WTC11 (cell line): Measurements from ENCODE around the gene GABARAPL2. TPM values are rescaled to one million over a fixed set of nuclear protein-coding genes. Genes with fewer than 3 reads are reported as not detected.
A peak's percentile ranks its signal among the peaks of the same experiment; 100 is the strongest.

Source experiments
- ATAC-seq: fragments of 200-7000 bp; cut with Tn5 transposase; 2 replicates; pipeline ENCODE4 v1.10.0; 2021; ENCODE audit warnings: mild to moderate bottlenecking, moderate library complexity
- CTCF ChIA-PET: fragments of 300-600 bp; sonication (Branson Sonifier 250); formaldehyde crosslinking; loops from one replicate; lab custom pipeline; 2021; ENCODE audit warnings: antibody characterized with exemption; lab: Charles Lee
- POLR2A ChIA-PET: fragments of 350-600 bp; sonication (Branson Sonifier 250); formaldehyde crosslinking; loops from one replicate; lab custom pipeline; 2021; ENCODE audit warnings: antibody characterized with exemption; lab: Charles Lee
- DNase-seq: peaks from one replicate; pipeline ENCODE4 v3.0.0; 2021; ENCODE audit warnings: low spot score
- H3K27ac Mint-ChIP-seq: 2 replicates; pipeline ENCODE4 v1.8.0; 2021; ENCODE audit warnings: mixed read lengths
- H3K27me3 Mint-ChIP-seq: 2 replicates; pipeline ENCODE4 v1.8.0; 2021; ENCODE audit warnings: low read depth, mild to moderate bottlenecking, moderate library complexity, mixed read lengths
- H3K36me3 Mint-ChIP-seq: 2 replicates; pipeline ENCODE4 v1.8.0; 2021; ENCODE audit warnings: mixed read lengths
- H3K4me1 Mint-ChIP-seq: 2 replicates; pipeline ENCODE4 v1.8.0; 2022; ENCODE audit warnings: mixed read lengths
- H3K4me3 Mint-ChIP-seq: 2 replicates; pipeline ENCODE4 v1.8.0; 2021; ENCODE audit warnings: mild to moderate bottlenecking, moderate library complexity, mixed read lengths
- H3K9me3 Mint-ChIP-seq: 2 replicates; pipeline ENCODE4 v1.8.0; 2021; ENCODE audit warnings: mixed read lengths
- CREB1 ChIP-seq: sonication (generic); formaldehyde crosslinking; IDR thresholded peaks from 2 replicates; pipeline ENCODE4 v1.8.0; 2023; ENCODE audit warnings: mild to moderate bottlenecking, missing genetic modification reagents
- CREM ChIP-seq: sonication (generic); formaldehyde crosslinking; IDR thresholded peaks from 2 replicates; pipeline ENCODE4 v1.8.1; 2022; ENCODE audit warnings: mild to moderate bottlenecking, missing genetic modification reagents, moderate library complexity
- FOXJ3 ChIP-seq: sonication (generic); formaldehyde crosslinking; IDR thresholded peaks from 2 replicates; pipeline ENCODE4 v1.9.0; 2021; ENCODE audit warnings: missing genetic modification reagents, mild to moderate bottlenecking, borderline replicate concordance
- FOXP1 ChIP-seq: sonication (generic); formaldehyde crosslinking; IDR thresholded peaks from 2 replicates; pipeline ENCODE4 v1.8.0; 2022; ENCODE audit warnings: missing genetic modification reagents, mild to moderate bottlenecking, moderate library complexity, borderline replicate concordance
- GABPB1 ChIP-seq: sonication (generic); formaldehyde crosslinking; IDR thresholded peaks from 2 replicates; pipeline ENCODE4 v1.8.1; 2023; ENCODE audit warnings: mild to moderate bottlenecking, missing genetic modification reagents
- HMGXB4 ChIP-seq: sonication (generic); formaldehyde crosslinking; IDR thresholded peaks from 2 replicates; pipeline ENCODE4 v1.8.1; 2023; ENCODE audit warnings: mild to moderate bottlenecking, moderate library complexity, missing genetic modification reagents
- IRF2 ChIP-seq: sonication (generic); formaldehyde crosslinking; IDR thresholded peaks from 2 replicates; pipeline ENCODE4 v1.8.0; 2022; ENCODE audit warnings: low read depth, missing genetic modification reagents, borderline replicate concordance
- MAX ChIP-seq: sonication (generic); formaldehyde crosslinking; IDR thresholded peaks from 2 replicates; pipeline ENCODE4 v1.8.0; 2022; ENCODE audit warnings: mild to moderate bottlenecking, missing genetic modification reagents
- RELA ChIP-seq: sonication (generic); formaldehyde crosslinking; IDR thresholded peaks from 2 replicates; pipeline ENCODE4 v1.8.1; 2022; ENCODE audit warnings: missing genetic modification reagents, mild to moderate bottlenecking, borderline replicate concordance
- TEAD1 ChIP-seq: sonication (generic); formaldehyde crosslinking; IDR thresholded peaks from 2 replicates; pipeline ENCODE4 v1.8.0; 2022; ENCODE audit warnings: mild to moderate bottlenecking, missing genetic modification reagents
- TEAD4 ChIP-seq: sonication (generic); formaldehyde crosslinking; IDR thresholded peaks from 2 replicates; pipeline ENCODE4 v1.8.0; 2022; ENCODE audit warnings: mild to moderate bottlenecking, missing genetic modification reagents
- ZBTB21 ChIP-seq: sonication (generic); formaldehyde crosslinking; IDR thresholded peaks from 2 replicates; pipeline ENCODE4 v1.8.1; 2023; ENCODE audit warnings: mild to moderate bottlenecking, missing genetic modification reagents, borderline replicate concordance
- ZNF416 ChIP-seq: fragments of 250-450 bp; sonication (Bioruptor Pico); IDR thresholded peaks from 2 replicates; pipeline ENCODE4 v1.9.0; 2021; ENCODE audit warnings: mild to moderate bottlenecking, inconsistent platforms
- ZNF512 ChIP-seq: sonication (generic); formaldehyde crosslinking; IDR thresholded peaks from 2 replicates; pipeline ENCODE4 v1.8.1; 2022; ENCODE audit warnings: missing genetic modification reagents, borderline replicate concordance
- total RNA-seq: library from RNA; stranded (reverse); gene quantifications from 3 replicates; pipeline ENCODE4 v1.2.3, GENCODE V29; 2021
- TF ChIP-seq, protein P1 (sequence below): fragments of 250-450 bp; sonication (Bioruptor Pico); IDR thresholded peaks from 2 replicates; pipeline ENCODE4 v1.9.0; 2021; ENCODE audit warnings: mild to moderate bottlenecking
- TF ChIP-seq, protein P2 (sequence below): sonication (generic); formaldehyde crosslinking; conservative IDR thresholded peaks from 2 replicates; pipeline ENCODE4 v1.8.1; 2023; ENCODE audit warnings: mild to moderate bottlenecking, low read depth, missing genetic modification reagents, moderate library complexity
- TF ChIP-seq, protein P3 (sequence below): sonication (generic); formaldehyde crosslinking; IDR thresholded peaks from 2 replicates; pipeline ENCODE4 v1.8.1; 2022; ENCODE audit warnings: mild to moderate bottlenecking, missing genetic modification reagents, moderate library complexity, borderline replicate concordance

GABARAPL2 gene
- total RNA-seq, 1 experiment from 2014 or later = 60.8 TPM

DNA sequence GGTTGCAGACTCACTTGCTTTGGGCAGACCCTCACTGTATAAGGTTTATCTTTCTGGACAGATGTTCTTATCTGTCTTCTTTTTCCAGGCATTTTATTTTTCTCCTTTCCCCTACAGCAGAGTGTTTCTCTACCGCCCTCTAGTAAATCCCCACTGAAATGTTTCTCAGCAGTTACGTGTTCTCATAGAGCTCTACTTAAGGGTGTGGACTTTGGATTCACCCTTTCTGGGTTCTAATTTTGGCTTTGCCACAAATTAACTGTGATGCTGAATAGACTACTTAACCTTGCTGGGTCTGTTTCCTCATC lies 54.9 kb downstream of the GABARAPL2 start:
- peaks cover 40% of the 10 kb centered on the region for H3K36me3 Mint-ChIP-seq
- TF ChIP-seq TEAD4 = no peak
- TF ChIP-seq FOXP1 (CRISPR knock-in tag) = no peak
- TF ChIP-seq FOXJ3 (CRISPR knock-in tag) = no peak
- TF ChIP-seq, all 79 proteins: peak for 0
- H3K9me3 Mint-ChIP-seq = no peaks in the 10 kb centered on the region
- H3K27ac Mint-ChIP-seq = peak overlapping the region; percentile 14; the same call in 1 of the 2 replicates
- peaks cover 15% of the 10 kb centered on the region for H3K4me1 Mint-ChIP-seq
- ATAC-seq (no peak), DNase-seq (no peak)
- POLR2A ChIA-PET = no interaction called here
- CTCF ChIA-PET = interaction anchor here (0.6 to 1.7 kb wide), 17 partner anchors 8 to 188 kb away, joined by 3 to 10 read pairs (median 4); partner anchors contain the start of genes CFDP1, CHST6, GABARAPL2 and KARS1
- no peaks in the 10 kb centered on the region for H3K27me3 Mint-ChIP-seq
- H3K4me3 Mint-ChIP-seq = peak overlapping the region; percentile 94; the same call in 1 of the 2 replicates

DNA sequence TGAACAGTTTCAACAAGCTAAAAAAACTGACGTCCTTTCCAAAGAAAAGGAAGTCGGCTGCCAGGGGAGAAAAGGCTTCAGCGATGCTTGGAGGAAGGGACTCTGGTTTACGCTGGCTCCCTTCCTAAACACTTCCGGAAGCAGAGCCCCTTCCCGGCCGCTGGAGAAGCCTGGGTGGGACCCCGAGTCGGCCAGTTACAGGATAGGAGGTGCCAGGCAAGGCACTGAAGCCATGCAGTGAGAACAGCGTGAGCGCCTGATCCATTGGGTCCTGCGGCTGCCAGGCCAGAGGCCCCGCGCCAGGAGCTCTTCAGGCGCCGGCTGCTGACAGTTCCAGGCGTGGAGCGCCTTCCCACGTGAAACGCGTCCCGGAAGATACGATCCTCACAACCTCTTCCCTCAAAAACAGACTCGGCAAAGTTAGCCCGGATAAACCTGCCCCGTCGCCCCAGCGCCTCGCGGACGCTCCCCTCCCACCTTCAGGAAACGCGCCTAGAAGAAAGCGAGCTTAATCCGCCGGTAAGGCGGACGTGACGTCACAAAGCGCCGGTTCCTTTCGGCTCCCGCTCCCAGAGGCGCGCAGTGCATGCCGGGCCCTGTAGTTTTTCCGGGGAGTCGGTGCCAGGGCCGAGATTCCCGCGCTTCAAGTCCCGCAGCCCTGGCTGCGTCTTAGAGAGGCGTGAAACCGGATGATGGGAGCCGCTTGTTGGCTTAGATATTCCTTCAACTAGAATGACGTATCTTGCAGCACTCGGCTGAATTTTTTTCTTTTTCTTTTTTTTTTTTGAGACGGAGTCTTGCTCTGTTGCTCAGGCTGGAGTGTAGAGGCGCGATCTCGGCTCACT lies 56.8 kb downstream of the GABARAPL2 start, which contains the start of gene ADAT1:
ADAT1 (minus strand) TSS at position 521 of the 845 bp plus-strand sequence. CDS start 2,482 bp downstream, outside the sequence.
- peak within 1 kb of the TSS; percentile 94 for H3K4me3 Mint-ChIP-seq
- ATAC-seq (peak; percentile 96), DNase-seq (peak; percentile 98)
- H3K4me1 Mint-ChIP-seq = peaks cover 15% of the 10 kb centered on the region
- H3K27ac Mint-ChIP-seq = peak within 1 kb of the TSS; percentile 96
- no peaks in the 10 kb centered on the region for H3K9me3 Mint-ChIP-seq
- ChIA-PET POLR2A (interaction anchor here (0.6 to 1.5 kb wide), 5 partner anchors 19 to 189 kb away, joined by 3 to 11 read pairs (median 4); partner anchors contain the start of genes CFDP1, KARS1 and TERF2IP), CTCF (interaction anchor here (0.6 to 1.8 kb wide), 12 partner anchors 25 to 642 kb away, joined by 3 to 23 read pairs (median 4); partner anchors contain the start of genes GABARAPL2, KARS1, TERF2IP and TMEM231)
- peaks cover 47% of the 10 kb centered on the region for H3K36me3 Mint-ChIP-seq
- H3K27me3 Mint-ChIP-seq = no peaks in the 10 kb centered on the region
- peak; percentile 29; the same call in 1 of the 2 replicates for TF ChIP-seq RELA
- TF ChIP-seq ZNF416 = 0 out of 2 replicates have a peak, but pooled peaks have one; percentile 36
- TF ChIP-seq HMGXB4 (CRISPR knock-in tag) = 0 out of 2 replicates have a peak, but pooled peaks have one; percentile 23
- peak; percentile 73; the same call in 1 of the 2 replicates for TF ChIP-seq MAX (CRISPR knock-in tag)
- TF ChIP-seq ZBTB21 = no peak; the same call in 1 of the 2 replicates
- TF ChIP-seq, protein P1, sequence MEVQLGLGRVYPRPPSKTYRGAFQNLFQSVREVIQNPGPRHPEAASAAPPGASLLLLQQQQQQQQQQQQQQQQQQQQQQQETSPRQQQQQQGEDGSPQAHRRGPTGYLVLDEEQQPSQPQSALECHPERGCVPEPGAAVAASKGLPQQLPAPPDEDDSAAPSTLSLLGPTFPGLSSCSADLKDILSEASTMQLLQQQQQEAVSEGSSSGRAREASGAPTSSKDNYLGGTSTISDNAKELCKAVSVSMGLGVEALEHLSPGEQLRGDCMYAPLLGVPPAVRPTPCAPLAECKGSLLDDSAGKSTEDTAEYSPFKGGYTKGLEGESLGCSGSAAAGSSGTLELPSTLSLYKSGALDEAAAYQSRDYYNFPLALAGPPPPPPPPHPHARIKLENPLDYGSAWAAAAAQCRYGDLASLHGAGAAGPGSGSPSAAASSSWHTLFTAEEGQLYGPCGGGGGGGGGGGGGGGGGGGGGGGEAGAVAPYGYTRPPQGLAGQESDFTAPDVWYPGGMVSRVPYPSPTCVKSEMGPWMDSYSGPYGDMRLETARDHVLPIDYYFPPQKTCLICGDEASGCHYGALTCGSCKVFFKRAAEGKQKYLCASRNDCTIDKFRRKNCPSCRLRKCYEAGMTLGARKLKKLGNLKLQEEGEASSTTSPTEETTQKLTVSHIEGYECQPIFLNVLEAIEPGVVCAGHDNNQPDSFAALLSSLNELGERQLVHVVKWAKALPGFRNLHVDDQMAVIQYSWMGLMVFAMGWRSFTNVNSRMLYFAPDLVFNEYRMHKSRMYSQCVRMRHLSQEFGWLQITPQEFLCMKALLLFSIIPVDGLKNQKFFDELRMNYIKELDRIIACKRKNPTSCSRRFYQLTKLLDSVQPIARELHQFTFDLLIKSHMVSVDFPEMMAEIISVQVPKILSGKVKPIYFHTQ = no peak
- 0 out of 2 replicates have a peak, but pooled peaks have one; percentile 44 for TF ChIP-seq CREB1 (CRISPR knock-in tag)
- no peak for TF ChIP-seq IRF2 (CRISPR knock-in tag)
- peak; percentile 61 for TF ChIP-seq TEAD1 (CRISPR knock-in tag)
- peak; percentile 85 for TF ChIP-seq GABPB1 (CRISPR knock-in tag)
- TF ChIP-seq, protein P2, sequence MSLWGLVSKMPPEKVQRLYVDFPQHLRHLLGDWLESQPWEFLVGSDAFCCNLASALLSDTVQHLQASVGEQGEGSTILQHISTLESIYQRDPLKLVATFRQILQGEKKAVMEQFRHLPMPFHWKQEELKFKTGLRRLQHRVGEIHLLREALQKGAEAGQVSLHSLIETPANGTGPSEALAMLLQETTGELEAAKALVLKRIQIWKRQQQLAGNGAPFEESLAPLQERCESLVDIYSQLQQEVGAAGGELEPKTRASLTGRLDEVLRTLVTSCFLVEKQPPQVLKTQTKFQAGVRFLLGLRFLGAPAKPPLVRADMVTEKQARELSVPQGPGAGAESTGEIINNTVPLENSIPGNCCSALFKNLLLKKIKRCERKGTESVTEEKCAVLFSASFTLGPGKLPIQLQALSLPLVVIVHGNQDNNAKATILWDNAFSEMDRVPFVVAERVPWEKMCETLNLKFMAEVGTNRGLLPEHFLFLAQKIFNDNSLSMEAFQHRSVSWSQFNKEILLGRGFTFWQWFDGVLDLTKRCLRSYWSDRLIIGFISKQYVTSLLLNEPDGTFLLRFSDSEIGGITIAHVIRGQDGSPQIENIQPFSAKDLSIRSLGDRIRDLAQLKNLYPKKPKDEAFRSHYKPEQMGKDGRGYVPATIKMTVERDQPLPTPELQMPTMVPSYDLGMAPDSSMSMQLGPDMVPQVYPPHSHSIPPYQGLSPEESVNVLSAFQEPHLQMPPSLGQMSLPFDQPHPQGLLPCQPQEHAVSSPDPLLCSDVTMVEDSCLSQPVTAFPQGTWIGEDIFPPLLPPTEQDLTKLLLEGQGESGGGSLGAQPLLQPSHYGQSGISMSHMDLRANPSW (CRISPR knock-in tag) = no peak
- TF ChIP-seq ZNF512 (CRISPR knock-in tag) = no peak
- TF ChIP-seq FOXP1 (CRISPR knock-in tag) = 0 out of 2 replicates have a peak, but pooled peaks have one; percentile 24
- peak; percentile 97 for TF ChIP-seq CREM (CRISPR knock-in tag)
- TF ChIP-seq, protein P3, sequence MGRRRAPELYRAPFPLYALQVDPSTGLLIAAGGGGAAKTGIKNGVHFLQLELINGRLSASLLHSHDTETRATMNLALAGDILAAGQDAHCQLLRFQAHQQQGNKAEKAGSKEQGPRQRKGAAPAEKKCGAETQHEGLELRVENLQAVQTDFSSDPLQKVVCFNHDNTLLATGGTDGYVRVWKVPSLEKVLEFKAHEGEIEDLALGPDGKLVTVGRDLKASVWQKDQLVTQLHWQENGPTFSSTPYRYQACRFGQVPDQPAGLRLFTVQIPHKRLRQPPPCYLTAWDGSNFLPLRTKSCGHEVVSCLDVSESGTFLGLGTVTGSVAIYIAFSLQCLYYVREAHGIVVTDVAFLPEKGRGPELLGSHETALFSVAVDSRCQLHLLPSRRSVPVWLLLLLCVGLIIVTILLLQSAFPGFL = 0 out of 2 replicates have a peak, but pooled peaks have one; percentile 56
